Measurements from ENCODE around the gene TRAPPC2L.

DNA sequence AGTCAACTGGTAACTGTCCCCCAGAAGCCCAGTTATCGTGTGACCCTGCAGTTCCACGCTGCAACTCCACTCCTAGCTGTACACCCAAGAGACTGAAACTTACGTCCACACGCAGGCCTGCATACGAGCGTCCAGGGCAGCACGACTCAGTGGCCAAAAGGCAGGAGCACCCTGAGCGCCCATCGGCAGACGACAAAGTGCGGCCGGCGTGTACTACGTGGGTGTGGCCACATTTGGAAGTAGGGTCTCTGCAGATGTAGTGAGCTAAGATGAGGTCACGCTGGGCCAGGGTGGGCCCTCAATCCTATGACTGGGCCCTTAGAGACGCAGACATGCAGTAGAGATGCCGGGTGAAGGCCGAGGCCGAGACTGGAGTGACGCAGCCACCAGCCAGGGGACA is 13.7 kb upstream of the TRAPPC2L start:
- TF ChIP-seq TAF1 (IDR thresholded peaks at IDR 0.05; ENCODE audit: borderline replicate concordance, insufficient read depth, low read length), result no peak
- no peak for TF ChIP-seq POLR2AphosphoS5 (IDR thresholded peaks at IDR 0.05; ENCODE audit: low read depth, low read length)
- TF ChIP-seq, protein P1, sequence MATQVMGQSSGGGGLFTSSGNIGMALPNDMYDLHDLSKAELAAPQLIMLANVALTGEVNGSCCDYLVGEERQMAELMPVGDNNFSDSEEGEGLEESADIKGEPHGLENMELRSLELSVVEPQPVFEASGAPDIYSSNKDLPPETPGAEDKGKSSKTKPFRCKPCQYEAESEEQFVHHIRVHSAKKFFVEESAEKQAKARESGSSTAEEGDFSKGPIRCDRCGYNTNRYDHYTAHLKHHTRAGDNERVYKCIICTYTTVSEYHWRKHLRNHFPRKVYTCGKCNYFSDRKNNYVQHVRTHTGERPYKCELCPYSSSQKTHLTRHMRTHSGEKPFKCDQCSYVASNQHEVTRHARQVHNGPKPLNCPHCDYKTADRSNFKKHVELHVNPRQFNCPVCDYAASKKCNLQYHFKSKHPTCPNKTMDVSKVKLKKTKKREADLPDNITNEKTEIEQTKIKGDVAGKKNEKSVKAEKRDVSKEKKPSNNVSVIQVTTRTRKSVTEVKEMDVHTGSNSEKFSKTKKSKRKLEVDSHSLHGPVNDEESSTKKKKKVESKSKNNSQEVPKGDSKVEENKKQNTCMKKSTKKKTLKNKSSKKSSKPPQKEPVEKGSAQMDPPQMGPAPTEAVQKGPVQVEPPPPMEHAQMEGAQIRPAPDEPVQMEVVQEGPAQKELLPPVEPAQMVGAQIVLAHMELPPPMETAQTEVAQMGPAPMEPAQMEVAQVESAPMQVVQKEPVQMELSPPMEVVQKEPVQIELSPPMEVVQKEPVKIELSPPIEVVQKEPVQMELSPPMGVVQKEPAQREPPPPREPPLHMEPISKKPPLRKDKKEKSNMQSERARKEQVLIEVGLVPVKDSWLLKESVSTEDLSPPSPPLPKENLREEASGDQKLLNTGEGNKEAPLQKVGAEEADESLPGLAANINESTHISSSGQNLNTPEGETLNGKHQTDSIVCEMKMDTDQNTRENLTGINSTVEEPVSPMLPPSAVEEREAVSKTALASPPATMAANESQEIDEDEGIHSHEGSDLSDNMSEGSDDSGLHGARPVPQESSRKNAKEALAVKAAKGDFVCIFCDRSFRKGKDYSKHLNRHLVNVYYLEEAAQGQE (IDR thresholded peaks at IDR 0.05; ENCODE audit: insufficient read depth in 1 of 2, low read depth in 2 of 2, low read length in 2 of 2), result no peak
- TF ChIP-seq SIN3A (IDR thresholded peaks at IDR 0.05; ENCODE audit: borderline replicate concordance, insufficient read depth, low read length), result no peak
